ENCODE measurements around the gene TMEM128. TPM values are rescaled to one million over a fixed set of nuclear protein-coding genes. Genes with fewer than 3 reads are reported as not detected.
"Not testable (repeated sequence)": the region's sequence is repeated elsewhere in the genome, so short reads cannot be mapped to it uniquely, and the experiment has no call there.

TMEM128 gene
- total RNA-seq, 1 donor from 2014 or later = 12.0 TPM

DNA sequence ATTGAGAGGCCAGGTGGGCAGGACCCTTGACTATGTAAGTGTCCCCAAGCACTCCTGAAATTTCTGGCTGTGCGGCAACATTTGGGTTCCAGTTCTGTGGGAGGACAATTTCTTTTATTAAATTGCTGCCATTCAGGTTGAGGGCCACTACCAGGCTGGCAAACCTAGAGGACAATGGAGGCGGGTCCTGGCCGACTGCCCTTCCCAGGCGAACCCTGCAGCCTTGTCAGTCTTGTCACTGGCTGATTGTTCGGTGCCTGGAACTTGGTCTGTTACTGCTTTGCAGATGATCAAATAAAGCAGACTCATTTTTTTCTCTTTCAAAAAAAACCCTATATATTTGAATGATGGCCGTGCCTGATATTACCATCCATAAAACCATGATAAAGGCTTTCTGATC lies 6.6 kb upstream of the TMEM128 start:
- ATAC-seq = no peak

DNA sequence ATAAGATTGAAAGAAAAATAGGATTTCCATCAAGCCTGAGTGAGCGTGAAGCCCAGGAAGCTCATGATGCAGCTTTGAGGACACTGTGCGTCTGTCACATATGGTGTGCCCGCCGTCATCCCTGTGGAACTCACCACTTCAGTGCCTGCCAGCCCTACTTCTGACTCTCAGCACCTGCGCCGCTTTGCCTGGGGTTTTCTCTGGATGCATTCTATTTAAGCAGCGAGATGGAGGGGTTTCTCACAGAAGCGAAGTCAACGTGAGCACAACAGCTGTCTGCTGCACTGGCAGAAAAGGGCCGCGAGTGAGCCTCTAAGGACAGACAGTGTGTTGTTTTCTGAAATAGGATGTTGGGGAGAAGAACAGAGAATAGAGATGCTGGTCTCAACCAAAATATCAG lies 6.2 kb upstream of the TMEM128 start:
- no peak for ATAC-seq

DNA sequence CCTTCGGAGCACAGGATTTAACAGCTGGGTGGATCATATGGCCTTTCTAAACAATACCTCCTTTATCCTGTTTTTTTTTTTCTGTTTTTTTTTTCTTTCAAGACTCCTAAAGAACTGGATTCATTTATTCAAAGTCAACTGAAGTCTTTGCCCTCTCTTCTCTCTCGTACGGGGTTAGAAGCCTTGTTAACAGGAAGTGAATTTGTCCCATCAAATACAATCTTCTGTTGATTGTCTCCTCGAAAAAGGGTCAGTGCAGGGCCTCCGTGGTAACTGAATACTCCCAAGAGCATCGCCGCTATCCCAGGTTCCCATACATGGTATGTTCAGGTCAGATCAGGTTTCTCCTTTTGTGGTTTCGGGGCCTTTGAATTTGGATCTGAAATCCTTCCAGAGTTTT lies 1.8 kb upstream of the TMEM128 start:
- ATAC-seq = no peak

DNA sequence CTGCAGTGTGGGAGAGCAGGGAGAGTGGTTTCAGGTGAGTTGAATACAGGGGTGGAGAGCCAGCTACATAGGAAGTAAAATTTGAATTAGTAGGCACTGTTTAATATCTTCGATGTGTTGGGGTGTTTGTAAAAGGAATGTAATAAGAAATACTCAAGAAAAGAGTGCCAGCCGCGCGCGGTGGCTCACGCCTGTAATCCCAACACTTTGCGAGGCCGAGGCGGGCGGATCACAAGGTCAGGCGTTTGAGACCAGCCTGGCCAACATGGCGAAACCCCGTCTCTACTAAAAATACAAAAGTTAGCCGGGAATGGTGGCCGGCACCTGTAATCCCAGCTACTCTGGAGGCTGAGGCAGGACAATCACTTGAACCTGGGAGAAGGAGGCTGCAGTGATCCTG lies 1.3 kb upstream of the TMEM128 start:
- not testable (repeated sequence) for ATAC-seq

DNA sequence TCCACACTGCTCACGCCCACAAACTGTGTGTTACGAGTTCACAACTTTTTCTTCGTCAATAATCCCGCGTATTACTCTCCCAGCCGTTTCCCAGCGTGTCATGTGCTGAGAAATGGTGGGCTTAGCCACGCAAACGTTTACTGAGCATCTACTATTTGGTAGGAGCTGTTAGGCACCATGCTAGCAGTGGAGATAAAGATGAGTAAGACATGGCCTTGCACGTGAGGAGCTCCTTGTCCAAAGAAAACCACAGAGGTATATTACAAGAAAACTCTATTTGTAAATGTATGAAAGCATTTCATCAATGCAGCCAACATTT lies 821 bp upstream of the TMEM128 start:
- ATAC-seq = no peak

DNA sequence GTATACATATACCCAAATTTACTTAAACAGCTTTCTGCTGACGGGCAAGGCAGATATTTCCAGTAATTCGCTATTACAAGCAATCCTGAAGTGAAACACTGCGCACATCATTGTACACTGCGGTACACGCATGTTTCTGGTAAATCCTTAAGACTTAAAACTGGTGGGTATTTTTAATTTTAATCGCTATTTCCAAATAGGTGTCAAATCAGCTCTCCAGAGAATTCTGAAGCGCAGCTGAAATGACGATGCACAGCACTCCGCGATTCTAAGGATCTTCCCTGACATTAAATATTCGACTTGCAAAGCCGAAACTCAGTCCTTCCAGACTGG lies 361 bp downstream of the TMEM128 start:
- ATAC-seq = peak; percentile 13

DNA sequence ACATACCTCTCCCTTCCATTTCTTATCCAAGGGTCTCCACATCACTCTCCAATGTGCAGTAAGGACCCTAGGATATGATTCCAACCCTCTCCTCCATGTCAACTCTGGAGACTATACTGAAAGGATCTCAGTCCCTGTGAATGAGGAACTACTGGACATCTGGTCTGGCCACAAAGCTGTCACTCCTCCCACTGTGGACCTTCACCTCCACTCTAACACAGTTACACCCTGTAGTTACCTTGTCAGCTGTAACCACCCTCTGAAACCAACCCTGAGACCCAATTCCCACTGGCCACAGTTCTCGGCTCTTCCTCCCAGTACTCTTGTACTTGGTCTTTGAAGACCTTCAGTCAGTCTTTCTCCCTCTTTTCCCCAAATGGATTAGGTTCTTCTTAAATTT lies 2.9 kb downstream of the TMEM128 start:
- ATAC-seq = no peak

DNA sequence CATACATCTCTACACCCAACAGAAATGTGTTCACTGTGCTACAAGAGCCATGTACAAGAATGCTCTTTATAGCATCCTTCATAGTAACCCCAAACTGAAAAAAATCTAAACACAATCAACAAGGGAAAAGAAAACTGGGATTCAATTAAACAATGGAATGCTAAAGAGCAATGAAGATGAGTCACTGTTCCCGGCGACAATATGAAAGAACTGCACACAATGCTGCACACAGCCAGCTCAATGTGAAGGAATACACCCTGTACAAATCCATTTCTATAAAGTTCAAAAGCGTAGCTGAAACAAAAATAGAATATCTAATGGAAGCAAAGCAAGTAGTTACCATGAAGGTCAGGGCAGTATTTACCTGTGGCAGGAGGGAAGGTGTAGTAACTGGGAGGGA lies 8.5 kb downstream of the TMEM128 start:
- ATAC-seq = not testable (repeated sequence)

DNA sequence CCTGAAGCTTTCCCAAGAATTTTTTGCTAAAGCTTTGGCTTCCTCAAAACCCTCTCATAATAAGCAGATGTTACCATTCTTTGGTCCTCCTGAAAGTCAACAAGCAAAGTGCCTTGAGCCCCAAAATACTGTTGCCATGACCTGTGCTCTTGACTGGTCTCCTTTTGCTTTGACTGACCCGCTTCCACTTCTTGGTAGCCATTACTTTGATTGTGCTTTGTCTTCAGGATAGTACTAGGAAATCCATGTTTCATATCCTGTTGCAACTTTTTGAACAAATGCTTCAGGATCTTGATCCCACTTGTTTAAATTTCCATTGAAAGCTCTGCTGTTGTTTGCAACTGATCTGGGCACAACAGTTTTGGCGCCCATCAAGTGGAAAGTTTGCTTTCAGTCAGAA lies 14.4 kb downstream of the TMEM128 start:
- no peak for ATAC-seq

DNA sequence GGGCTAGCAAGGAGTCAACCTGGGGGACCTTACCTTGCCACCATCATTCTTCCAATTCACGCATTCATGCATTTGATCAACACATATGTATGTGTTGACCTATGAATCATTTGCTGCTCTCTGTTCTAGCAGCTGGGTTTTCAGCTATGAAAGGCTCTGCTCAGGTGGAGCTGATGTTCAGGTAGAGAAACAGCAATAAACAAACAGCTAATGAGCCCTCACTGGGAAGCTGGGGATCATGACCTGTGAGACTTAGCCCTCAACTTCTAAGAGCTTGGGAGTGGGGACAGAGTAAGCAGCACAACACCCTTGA lies 19.7 kb downstream of the TMEM128 start:
- no peak for ATAC-seq

DNA sequence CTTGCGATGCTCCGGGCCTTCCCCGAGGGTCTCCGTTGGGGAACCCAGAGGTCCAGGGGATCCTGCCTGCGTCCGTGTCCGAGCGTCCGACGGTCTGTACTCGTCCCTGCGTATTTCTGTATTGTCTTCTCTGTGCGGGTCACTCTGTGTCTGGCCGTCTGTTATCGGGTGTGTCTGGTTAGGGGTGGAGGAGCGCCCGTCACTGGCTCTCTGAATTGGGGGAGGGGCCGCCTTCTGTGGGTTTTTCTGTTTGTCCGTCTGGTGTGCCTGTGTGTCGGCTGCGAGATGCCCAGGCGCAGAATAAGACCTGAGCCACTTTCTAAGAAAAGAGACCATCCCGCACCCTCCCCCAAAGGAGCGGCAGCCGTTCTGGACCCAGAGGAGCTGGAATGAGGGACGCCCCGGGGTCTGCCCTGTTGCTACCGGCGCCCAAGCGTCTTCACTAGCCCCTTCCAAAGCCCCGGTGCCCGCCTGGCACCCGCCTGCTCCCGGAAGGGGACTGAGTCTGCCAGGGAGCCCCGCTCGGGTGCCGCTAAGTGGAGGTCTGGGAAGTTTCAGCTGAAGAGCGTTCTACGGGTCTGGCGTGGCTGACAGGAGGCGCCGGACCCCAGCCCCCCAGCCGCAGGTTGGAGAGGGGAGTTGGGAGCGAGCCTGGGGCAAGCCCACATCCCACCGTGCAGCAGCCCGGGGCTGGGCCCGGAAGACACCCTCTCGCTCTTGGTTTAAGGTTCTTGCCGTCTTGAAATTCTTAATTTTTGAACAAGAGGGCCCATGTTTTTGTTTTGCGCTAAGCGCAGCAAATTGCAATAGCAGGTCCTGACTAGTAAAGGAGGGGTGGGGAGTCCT lies 20.3 kb downstream of the TMEM128 start:
- ATAC-seq = no peak

DNA sequence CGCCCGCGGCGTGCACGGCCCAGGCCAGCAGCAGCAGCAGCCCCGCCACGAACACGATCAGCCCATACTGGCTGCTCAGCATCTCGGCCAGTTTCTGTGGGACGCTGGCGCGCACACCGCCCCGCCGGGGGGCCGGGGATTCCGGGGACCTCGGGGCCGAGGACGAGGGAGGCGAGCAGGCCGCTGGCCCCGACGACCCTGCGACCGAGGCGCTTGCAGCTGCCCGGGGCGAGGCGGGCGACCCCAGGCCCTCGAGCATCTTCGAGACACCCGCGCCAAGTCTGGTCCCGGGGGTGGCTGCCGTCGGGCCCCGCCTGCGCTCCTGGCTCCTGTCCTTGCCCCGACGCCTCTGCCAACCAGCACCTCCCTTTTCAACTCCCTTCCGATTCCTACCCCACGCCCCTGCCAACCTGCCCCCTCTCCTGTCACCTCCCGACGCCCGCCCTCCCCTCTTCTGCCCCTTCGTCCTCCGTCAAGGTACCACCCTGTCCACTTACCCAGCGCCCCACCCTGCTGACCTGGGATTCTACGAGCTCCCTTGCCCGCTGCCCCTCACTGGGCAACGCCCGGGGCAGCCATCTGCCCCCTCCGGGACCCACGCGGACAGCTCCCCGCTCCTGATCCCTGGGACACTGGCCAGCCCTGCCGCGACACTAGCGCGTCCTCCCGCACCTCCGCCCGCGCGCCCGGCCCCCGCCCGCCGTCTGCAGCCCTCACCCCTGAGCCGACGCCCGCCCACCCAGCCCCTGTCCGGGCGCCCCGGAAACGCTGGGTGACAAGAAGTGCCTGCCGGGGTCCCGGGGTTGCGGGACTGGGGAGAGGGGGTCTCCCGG lies 21.2 kb downstream of the TMEM128 start, which contains the start of gene OTOP1:
Gene OTOP1, minus strand, starts transcription at position 324 of the 833 bp plus-strand sequence. Its CDS starts 65 bp downstream, at position 259.
- no peak for ATAC-seq

DNA sequence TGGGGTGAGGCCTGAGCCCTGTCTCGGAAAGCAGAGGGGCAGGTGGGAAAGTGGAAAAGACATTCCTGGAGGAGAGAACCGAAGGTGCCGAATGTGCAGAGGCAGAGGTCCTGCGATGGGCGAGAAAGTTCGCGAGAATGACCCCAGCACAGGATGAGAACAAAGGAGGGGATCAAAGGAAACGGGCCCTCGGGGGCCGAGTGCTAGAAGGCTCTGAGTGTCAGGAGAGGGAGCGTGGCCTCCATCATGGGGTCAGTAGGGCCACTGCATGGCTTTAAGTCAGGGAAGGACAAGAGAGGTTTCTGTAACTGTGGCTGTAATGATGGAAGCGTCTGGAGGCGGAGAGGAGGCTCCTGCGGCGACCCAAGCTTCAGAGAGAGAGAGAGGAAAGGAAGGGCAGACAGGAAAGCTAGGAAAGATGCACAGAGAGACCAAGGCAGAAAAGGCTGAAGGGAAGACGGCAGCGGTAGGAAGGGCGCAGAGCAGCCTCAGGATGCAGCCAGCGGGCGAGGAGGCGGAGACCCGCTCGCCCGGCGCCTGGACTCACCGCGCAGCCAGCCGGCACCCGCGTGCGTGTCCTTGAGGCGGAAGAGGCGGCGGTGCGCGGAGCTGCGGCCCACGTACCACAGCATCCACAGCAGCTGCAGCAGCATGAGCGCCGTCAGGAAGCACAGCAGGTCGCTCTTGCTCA lies 22.0 kb downstream of the TMEM128 start:
- ATAC-seq = no peak

DNA sequence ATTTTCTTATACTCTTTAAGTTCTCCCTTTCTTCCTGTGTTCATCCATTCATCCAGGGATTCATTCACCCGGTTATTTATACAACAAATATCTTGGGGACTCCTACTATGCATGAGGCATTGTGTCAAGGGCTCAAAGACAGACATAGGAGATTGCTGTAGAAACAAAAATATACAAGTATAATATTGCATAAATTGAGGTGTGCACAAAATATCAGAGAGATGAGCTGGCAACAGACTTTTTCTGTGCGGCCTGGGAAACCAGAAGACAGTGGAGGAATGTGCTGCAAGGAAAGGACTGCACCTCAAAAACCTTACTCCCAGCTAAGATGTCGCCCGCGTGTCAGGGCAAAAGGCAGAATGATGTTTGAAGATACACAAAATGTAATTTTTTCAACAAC lies 30.9 kb downstream of the TMEM128 start:
- no peak for ATAC-seq

DNA sequence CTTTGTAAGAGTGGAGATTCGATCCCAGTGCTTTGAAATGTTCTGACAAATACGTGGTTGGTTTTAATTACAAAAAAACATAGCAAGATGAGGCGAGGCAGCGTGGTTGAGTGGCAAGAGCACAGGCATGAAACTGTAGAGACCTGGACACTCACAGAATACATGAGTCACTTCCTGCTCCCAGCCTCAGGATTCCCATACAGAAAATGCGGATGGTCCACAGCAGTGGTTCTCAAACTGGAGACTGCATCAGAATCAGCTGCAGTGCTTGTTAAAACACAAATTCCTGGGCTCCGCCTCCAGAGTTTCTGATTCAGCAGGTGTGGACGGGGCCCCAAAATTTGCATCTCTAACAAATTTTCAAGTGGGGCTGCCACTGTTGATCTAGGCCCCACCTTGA lies 31.4 kb downstream of the TMEM128 start:
- no peak for ATAC-seq

DNA sequence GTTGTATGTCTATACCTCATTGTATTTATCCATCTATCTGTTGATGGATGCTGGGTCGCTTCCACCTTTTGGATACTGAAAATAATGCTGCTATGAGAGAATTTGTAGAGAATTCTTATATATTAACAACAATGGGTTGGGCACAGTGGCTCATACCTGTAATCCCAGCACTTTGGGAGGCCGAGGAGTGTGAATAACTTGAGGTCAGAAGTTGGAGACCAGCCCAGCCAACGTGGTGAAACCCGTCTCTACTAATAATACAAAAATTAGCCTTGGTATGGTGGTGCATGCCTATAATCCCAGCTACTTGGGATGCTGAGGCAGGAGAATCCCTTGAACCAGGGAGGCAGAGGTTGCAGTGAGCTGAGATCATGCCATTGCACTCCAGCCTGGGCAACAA lies 34.3 kb downstream of the TMEM128 start:
- ATAC-seq = not testable (repeated sequence)

DNA sequence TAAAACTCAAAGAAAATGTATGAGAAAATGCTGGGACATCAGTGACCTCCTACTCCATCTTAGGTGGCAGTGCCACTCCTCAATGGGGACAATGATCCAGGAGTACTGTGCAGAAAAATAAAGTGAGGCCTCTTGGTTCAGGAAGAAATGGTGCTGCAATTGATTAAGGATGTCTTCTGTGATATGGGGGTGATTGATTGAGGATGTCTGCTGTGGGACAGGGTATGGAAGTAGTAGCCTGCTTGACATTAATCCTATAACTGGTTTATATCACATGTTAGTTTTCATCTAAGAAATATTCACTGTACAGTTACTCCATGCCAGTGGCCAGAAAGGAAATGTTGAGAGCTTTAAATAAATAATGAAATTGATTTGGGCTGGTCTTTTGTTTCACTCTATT lies 41.8 kb downstream of the TMEM128 start:
- no peak for ATAC-seq

DNA sequence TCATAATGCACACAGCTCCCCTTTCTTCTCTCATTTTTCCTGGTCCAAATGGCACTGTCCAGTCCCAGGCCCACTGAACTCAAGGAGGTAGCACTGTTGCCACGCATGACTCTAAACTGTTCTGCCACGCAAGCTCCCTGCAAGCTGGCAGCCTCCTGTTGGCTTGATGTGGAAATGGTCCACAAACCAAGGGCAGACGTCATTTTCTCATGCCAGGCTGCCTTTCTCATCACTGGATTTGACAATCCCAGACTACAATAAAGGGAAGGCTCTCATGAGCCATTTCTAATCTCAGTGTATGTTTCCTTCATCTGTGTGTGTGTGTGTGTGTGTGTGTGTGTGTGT lies 43.6 kb downstream of the TMEM128 start:
- no peak for ATAC-seq

DNA sequence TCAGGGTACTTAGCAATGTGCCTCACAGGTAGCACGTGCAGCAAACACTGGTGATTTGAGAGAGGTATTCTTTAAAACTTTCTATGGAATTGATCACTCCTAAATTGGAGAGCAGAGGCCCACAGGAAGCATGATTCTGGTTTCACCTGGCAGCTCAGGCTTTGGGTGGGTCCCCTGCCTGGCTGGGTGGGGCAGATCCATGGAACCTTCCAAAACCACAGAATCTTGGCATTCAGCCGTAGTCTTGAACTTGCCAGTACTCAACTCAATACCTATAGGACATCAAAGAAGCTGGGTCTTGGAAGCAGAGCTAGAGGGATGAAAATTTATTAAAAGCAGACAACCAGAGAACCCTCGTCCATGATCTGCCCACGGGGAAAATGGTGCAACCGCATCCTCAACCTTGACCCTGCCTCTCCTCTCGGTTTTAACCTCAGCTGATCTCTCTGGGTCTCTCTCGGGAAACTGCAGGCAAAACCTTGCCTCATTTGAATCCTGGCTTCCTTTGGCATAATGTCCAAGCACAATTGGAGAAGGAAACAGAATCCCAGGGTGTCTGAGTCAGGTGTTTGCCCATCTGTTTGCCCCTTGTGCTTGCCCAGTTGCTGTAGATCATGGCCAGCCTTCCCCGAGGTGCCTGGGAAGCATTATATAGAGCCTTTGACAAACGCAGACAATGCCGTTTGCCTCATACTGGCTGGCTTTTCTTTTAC lies 44.2 kb downstream of the TMEM128 start:
- ATAC-seq = peak; percentile 74

DNA sequence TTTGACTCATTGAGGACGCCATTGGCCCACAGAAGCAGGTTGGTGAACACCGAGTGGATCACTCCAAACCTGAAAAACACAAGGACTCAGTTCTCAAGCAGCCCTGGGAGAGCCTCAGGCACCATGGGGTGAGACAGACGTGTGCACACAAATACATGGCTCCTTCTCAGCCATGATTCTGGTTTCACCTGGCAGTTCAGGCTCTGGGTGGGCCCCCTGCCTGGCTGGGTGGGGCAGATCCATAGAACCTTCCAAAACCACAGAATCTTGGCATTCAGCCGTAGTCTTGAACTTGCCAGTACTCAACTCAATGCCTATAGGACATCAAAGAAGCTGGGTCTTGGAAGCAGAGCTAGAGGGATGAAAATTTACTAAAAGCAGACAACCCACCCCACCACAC lies 45.5 kb downstream of the TMEM128 start:
- ATAC-seq = peak; percentile 94

DNA sequence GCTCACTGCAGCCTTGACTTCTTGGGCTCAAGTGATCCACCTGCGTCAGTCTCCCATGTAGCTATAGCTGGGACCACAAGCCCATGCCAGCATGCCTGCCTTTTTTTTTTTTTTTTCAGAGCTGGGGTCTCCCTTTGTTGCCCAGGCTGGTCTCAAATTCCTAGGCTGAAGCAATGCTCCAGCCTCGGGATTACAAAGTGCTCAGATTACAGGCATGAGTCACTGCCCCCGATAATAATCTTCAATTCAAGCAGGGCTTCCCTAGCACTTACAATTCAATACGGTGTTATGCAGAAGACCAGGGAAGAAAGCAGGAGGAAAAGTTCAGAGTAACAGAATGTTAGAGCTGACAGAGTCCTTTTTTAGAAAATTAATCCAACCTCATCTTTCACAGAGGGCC lies 47.4 kb downstream of the TMEM128 start:
- ATAC-seq = no peak

DNA sequence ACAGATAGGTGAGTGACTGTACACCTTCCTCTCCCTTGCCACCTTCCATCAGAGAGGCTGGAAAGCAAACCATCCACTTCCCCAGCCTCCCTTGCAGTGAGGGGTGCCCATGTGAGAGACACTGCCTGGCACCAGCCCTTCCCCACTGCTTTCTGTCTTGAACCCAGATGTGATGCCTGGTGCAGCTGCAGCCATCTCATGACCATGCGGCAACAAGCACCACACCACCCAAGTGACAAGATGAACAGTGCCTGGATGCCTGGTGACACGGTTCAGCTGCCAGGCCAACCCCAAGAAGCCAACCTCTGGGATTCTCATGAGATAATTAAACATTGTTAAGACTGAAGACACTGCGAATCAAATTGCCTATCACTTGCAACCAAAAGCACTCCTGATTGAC lies 52.7 kb downstream of the TMEM128 start:
- ATAC-seq = no peak

DNA sequence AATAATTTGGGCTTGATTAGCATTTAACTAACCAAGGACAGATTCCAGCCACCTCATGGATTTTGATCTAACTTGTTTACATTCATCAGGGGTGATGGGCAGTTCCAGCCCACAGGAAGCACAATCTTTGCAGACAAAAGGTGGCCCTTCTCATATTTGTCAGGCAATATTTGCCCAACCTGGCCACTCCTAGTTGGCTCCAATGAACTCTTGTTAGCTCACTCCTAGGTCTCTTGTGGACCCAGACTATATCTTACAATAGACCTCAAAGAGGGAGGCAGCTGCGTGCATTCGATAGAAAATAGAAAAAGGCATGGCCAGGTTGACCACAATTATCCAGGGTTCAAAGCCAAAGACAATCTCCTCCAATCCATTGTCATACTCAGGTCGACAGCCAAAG lies 59.5 kb downstream of the TMEM128 start:
- not testable (repeated sequence) for ATAC-seq

Measured in esophagus mucosa (tissue), 1 donor.